Astrocyte (in vitro differentiated cells and primary cell): ENCODE results near the gene LRRK1. TPM values are rescaled to one million over a fixed set of nuclear protein-coding genes. Genes with fewer than 3 reads are reported as not detected.
A peak's percentile ranks its signal among the peaks of the same experiment; 100 is the strongest.

Source experiments
- DNase-seq: peaks from one replicate; pipeline ENCODE4 v3.0.0-alpha.2; 2010; ENCODE audit warnings: low read depth
- FAIRE-seq: peaks from 2 replicates; lab custom pipeline; 2011; peaks lifted over from hg19 to GRCh38; lab: Jason Lieb, UNC
- H2AFZ ChIP-seq: 2 replicates; pipeline ENCODE4 v1.6.0; 2012; ENCODE audit warnings: low read depth, low read length, inconsistent platforms
- H3K27ac ChIP-seq: 2 replicates; pipeline ENCODE4 v1.5.1; 2011; ENCODE audit warnings: low read depth, low read length, inconsistent platforms
- H3K27me3 ChIP-seq: 2 replicates; pipeline ENCODE4 v1.6.0; 2011; ENCODE audit warnings: low read length, inconsistent platforms; ENCODE audit not compliant: insufficient read depth
- H3K36me3 ChIP-seq: 2 replicates; pipeline ENCODE4 v1.5.1; 2011; ENCODE audit warnings: low read length, inconsistent platforms; ENCODE audit not compliant: insufficient read depth
- H3K4me1 ChIP-seq: 2 replicates; pipeline ENCODE4 v1.5.1; 2011; ENCODE audit warnings: low read length, inconsistent platforms; ENCODE audit not compliant: insufficient read depth
- H3K4me2 ChIP-seq: 2 replicates; pipeline ENCODE4 v1.6.0; 2012; ENCODE audit warnings: low read length, inconsistent platforms
- H3K4me3 ChIP-seq: 2 replicates; pipeline ENCODE4 v1.5.1; 2011; ENCODE audit warnings: low read depth, mild to moderate bottlenecking, low read length, inconsistent platforms; ENCODE audit not compliant: insufficient read depth
- H3K79me2 ChIP-seq: 2 replicates; pipeline ENCODE4 v1.6.0; 2012; ENCODE audit warnings: mild to moderate bottlenecking, low read length, inconsistent platforms; ENCODE audit not compliant: insufficient read depth
- H3K9ac ChIP-seq: 2 replicates; pipeline ENCODE4 v1.6.0; 2012; ENCODE audit warnings: mild to moderate bottlenecking, low read length, inconsistent platforms
- H3K9me3 ChIP-seq: 2 replicates; pipeline ENCODE4 v1.5.1; 2012; ENCODE audit warnings: low read depth, mild to moderate bottlenecking, low read length, inconsistent platforms; ENCODE audit not compliant: insufficient read depth
- H4K20me1 ChIP-seq: 2 replicates; pipeline ENCODE4 v1.6.0; 2012; ENCODE audit warnings: low read length, inconsistent platforms; ENCODE audit not compliant: insufficient read depth
- H3K27ac Mint-ChIP-seq: one replicate; pipeline ENCODE4 v1.8.0; 2021; ENCODE audit warnings: mild to moderate bottlenecking, mixed read lengths; ENCODE audit not compliant: unreplicated experiment
- H3K27me3 Mint-ChIP-seq: one replicate; pipeline ENCODE4 v1.8.0; 2021; ENCODE audit warnings: low read depth, mixed read lengths; ENCODE audit not compliant: unreplicated experiment
- H3K36me3 Mint-ChIP-seq: one replicate; pipeline ENCODE4 v1.8.0; 2021; ENCODE audit warnings: low read depth, mixed read lengths; ENCODE audit not compliant: unreplicated experiment
- H3K4me1 Mint-ChIP-seq: one replicate; pipeline ENCODE4 v1.8.0; 2021; ENCODE audit warnings: low read depth, mixed read lengths; ENCODE audit not compliant: unreplicated experiment
- H3K4me3 Mint-ChIP-seq: one replicate; pipeline ENCODE4 v1.8.0; 2021; ENCODE audit warnings: mild to moderate bottlenecking, moderate library complexity, mixed read lengths; ENCODE audit not compliant: unreplicated experiment
- H3K9me3 Mint-ChIP-seq: one replicate; pipeline ENCODE4 v1.8.0; 2021; ENCODE audit warnings: mild to moderate bottlenecking, mixed read lengths; ENCODE audit not compliant: unreplicated experiment
- EZH2 ChIP-seq: IDR thresholded peaks from 2 replicates; pipeline ENCODE4 v1.6.1; 2012; ENCODE audit warnings: mild to moderate bottlenecking, low read length, inconsistent platforms; ENCODE audit not compliant: insufficient read depth
- total RNA-seq: library from RNA; stranded (reverse); gene quantifications from 2 replicates; pipeline ENCODE4 v1.2.1, GENCODE V29; 2021
- TF ChIP-seq, protein P1 (sequence below): IDR thresholded peaks from 2 replicates; pipeline ENCODE4 v1.5.1; 2011; ENCODE audit warnings: low read depth, mild to moderate bottlenecking, inconsistent platforms, low read length, moderate library complexity; ENCODE audit not compliant: insufficient read depth

Gene LRRK1
- total RNA-seq, 1 donor from 2014 or later, result 0.41 TPM

DNA sequence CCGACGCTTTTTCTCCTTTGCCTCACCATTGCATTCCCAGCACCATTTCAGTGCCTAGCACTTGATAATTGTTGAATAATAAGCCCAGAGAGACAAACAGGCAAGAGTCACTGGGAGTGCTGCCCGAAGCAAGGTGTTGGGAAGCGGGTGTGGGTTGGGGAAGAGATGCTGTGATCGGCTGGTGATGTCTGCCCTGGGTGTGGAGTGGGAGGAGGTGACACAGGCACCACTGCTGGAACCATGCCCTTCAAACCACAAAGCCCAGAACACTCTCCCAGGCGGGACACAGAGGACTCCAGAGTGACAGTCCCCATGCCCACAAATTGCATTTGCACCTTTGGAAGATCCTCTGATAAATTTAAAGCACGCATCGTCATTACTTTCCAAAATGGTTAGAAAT is 184.4 kb downstream of the LRRK1 start:
- FAIRE-seq (no peak), DNase-seq (no peak)
- no peaks in the 10 kb centered on the region for H3K36me3 ChIP-seq
- H3K4me1 ChIP-seq, result peaks cover 13% of the 10 kb centered on the region
- Mint-ChIP-seq H3K27ac (no peak overlapping the region), H3K4me3 (no peak overlapping the region), H3K4me1 (peaks cover 14% of the 10 kb centered on the region), H3K36me3 (no peaks in the 10 kb centered on the region), H3K27me3 (peaks cover 5% of the 10 kb centered on the region), H3K9me3 (peaks cover 6% of the 10 kb centered on the region)
- no peak overlapping the region for H3K4me2 ChIP-seq
- H3K27ac ChIP-seq, result no peak overlapping the region
- no peak overlapping the region for H3K9ac ChIP-seq
- TF ChIP-seq, protein P1, sequence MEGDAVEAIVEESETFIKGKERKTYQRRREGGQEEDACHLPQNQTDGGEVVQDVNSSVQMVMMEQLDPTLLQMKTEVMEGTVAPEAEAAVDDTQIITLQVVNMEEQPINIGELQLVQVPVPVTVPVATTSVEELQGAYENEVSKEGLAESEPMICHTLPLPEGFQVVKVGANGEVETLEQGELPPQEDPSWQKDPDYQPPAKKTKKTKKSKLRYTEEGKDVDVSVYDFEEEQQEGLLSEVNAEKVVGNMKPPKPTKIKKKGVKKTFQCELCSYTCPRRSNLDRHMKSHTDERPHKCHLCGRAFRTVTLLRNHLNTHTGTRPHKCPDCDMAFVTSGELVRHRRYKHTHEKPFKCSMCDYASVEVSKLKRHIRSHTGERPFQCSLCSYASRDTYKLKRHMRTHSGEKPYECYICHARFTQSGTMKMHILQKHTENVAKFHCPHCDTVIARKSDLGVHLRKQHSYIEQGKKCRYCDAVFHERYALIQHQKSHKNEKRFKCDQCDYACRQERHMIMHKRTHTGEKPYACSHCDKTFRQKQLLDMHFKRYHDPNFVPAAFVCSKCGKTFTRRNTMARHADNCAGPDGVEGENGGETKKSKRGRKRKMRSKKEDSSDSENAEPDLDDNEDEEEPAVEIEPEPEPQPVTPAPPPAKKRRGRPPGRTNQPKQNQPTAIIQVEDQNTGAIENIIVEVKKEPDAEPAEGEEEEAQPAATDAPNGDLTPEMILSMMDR, result no peak
- TF ChIP-seq EZH2, result no peak
- no peaks in the 10 kb centered on the region for H4K20me1 ChIP-seq
- no peak overlapping the region for H3K4me3 ChIP-seq
- no peaks in the 10 kb centered on the region for H3K27me3 ChIP-seq
- H3K79me2 ChIP-seq, result no peaks in the 10 kb centered on the region
- H2AFZ ChIP-seq, result no peak overlapping the region
- no peaks in the 10 kb centered on the region for H3K9me3 ChIP-seq

DNA sequence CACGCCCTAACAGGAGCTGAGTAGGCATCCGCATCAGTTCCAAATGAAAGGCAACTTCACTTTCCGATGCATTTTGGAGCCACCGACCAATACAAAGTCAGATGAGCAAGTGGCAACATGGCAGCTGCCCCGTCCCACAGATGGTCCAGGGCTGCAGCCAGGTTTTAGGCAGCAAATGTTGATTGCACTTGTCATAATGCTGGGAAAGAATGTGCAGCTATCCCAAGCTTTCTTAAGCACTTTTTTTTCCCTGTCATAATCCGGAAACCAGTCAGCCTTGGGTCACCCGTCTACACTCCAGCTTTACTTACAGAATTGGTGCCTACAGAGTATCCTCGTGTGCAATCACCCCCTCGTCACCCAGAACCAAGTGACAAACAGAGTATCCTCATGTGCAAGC is 185.0 kb downstream of the LRRK1 start:
- H3K36me3 Mint-ChIP-seq, result no peaks in the 10 kb centered on the region
- Histone ChIP-seq H4K20me1 (no peaks in the 10 kb centered on the region), H3K27me3 (no peaks in the 10 kb centered on the region), H3K36me3 (no peaks in the 10 kb centered on the region), H2AFZ (no peak overlapping the region), H3K4me1 (peaks cover 13% of the 10 kb centered on the region), H3K79me2 (no peaks in the 10 kb centered on the region), H3K9ac (no peak overlapping the region), H3K9me3 (no peaks in the 10 kb centered on the region), H3K4me2 (no peak overlapping the region), H3K4me3 (no peak overlapping the region), H3K27ac (no peak overlapping the region)
- H3K4me1 Mint-ChIP-seq, result peaks cover 14% of the 10 kb centered on the region
- peaks cover 5% of the 10 kb centered on the region for H3K27me3 Mint-ChIP-seq
- H3K9me3 Mint-ChIP-seq, result peaks cover 6% of the 10 kb centered on the region
- no peak overlapping the region for H3K27ac Mint-ChIP-seq
- FAIRE-seq, result no peak
- no peak for DNase-seq
- H3K4me3 Mint-ChIP-seq, result no peak overlapping the region
- no peak for TF ChIP-seq EZH2
- TF ChIP-seq, protein P1, result no peak

DNA sequence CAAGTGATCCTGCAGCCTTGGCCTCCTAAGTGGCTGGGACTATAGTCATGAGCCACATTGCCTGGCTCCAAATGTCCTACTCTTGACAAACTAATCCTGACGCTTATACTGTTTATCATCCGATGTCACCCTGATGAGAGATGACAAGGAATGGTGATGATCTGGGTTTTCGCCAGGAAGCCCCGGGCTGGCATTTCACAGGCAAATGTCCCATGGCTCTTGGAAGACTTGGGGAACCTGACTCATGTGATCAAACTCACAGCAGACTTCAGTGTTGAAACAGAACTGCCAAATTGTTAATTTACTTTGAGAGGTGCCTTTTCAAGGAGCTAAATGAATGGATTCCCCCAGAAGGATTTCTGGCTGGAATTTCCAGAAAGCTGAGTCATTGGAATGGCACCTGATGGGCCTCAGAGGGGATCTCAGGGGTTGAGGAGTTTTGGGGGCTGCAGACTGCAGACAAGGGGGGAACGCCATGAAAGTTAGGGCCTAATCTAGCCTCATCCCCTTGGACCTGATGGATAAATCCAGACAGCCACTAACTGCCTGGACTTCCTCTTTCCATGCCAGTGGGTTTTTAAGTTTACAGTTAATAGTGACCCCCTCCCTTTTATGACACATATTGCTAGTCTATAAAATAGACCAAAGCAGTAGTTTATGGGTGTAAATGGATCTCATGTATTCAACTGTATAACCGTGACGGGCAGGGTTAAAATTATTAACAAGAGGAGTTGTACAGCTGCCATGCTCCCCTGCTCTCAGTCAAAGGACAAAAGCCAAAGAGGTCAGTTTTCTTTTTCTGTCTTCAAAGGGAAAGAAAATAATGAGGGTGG is 186.1 kb downstream of the LRRK1 start:
- Mint-ChIP-seq H3K27ac (peak overlapping the region; percentile 30), H3K4me3 (no peak overlapping the region), H3K27me3 (peaks cover 2% of the 10 kb centered on the region)

More for the DNA sequence above, 186.1 kb downstream of the LRRK1 start:
- Mint-ChIP-seq H3K9me3 (peaks cover 7% of the 10 kb centered on the region), H3K36me3 (no peaks in the 10 kb centered on the region), H3K4me1 (peaks cover 14% of the 10 kb centered on the region)
- H3K27me3 ChIP-seq, result no peaks in the 10 kb centered on the region
- TF ChIP-seq, protein P1, result no peak
- TF ChIP-seq EZH2, result no peak
- no peak overlapping the region for H3K4me3 ChIP-seq
- H3K4me2 ChIP-seq, result peak overlapping the region; percentile 28
- no peaks in the 10 kb centered on the region for H3K79me2 ChIP-seq
- H3K4me1 ChIP-seq, result peaks cover 13% of the 10 kb centered on the region
- no peaks in the 10 kb centered on the region for H4K20me1 ChIP-seq
- peak overlapping the region; percentile 21 for H2AFZ ChIP-seq
- no peaks in the 10 kb centered on the region for H3K9me3 ChIP-seq
- FAIRE-seq (no peak), DNase-seq (peak; percentile 36)
- H3K36me3 ChIP-seq, result no peaks in the 10 kb centered on the region
- H3K9ac ChIP-seq, result no peak overlapping the region
- no peak overlapping the region for H3K27ac ChIP-seq
